Activated CD4-positive, alpha-beta T cell treated with anti-CD3 and anti-CD28 coated beads, Interleukin-2, amount 50 U/mL, for 16 hours (primary cell): Measurements from ENCODE around the gene YES1.
"Not testable (repeated sequence)": the region's sequence is repeated elsewhere in the genome, so short reads cannot be mapped to it uniquely, and the experiment has no call there.

Experiments
- DNase-seq: peaks from one replicate; pipeline ENCODE4 v3.0.0-alpha.2; 2020

Gene YES1

DNA sequence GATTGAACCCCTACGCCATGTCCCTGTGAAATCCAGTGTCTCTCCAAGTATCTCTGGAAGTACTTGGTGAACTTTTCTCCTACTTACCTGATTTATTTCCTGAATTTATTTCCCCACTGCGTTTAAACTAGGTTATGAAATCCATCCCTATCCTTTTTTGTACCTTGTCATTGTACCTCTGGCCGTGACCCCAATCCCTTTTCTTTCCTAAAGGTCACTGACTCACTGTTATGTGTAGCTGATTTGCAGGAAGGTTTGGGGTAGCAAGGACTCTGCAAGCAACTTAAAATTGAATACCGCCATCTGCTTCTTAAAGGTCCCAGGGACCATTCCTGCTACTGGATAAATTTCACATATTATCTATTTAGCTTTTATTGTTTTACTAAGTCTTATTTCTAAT lies 95.0 kb downstream of the YES1 start:
- DNase-seq: no peak

DNA sequence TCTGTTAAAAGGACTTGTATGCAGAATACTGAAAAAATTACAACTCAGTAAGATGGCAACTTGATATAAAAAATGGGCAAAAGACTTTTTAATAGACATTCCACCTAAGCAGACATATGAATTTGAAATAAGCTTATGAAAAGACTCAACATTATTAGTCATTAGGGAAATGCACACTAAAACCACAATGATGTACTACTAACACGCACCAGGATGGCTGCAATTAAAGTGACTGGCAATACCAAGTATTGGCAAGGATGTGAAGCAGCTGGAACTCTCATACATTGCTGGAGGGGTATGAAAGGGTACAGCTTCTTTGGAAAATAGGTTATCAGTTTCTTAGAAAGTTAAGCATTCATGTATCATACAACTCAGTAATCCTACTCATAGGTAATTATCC lies 96.4 kb downstream of the YES1 start:
- DNase-seq: peak; percentile 67

- DNase-seq: no peak
Observed at GRCh38 chr18:713135-713490, 98.9 kb downstream of the YES1 start.

- peak; percentile 92 for DNase-seq
Observed at GRCh38 chr18:712401-713134, 99.5 kb downstream of the YES1 start, which contains the start of gene ENOSF1. Gene ENOSF1 (minus strand): TSS chr18:712630. CDS start chr18:712587, 43 bp downstream.

DNA sequence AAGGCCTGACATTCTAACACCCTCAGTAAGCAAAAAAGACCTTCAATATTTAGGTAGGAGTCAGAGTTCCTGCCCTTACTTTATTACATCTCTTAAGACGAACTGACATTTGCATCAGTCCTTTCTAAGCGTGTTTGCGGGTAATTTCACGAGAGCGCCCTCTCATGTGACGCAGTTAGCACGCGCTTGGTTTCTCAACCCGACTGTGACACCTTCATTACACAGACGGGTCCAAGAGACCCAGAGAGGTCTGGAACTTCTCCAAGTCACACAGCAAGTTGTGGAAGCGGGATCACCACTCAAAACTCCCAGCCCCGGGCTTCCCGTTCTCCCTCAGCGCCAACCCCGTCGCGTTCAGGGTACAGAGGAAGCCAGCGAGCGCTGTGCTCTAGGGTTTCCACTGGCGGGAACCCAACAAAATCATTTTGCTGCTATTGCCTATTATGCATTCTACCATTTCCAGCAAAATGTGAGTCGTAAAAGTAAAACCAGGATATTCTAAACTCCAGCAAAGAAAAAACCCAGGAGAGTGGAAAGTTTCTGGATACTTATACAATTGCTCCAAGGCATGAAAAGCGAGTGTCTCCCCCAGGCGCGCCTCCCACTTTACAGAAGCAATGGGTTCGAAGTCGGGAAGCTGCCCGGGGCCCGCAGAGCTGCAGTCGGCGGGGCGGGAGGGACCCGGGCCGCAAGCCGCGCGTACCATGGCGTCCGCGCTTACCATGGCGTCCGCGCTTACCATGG lies 100.2 kb downstream of the YES1 start:
- peak; percentile 86 for DNase-seq

DNA sequence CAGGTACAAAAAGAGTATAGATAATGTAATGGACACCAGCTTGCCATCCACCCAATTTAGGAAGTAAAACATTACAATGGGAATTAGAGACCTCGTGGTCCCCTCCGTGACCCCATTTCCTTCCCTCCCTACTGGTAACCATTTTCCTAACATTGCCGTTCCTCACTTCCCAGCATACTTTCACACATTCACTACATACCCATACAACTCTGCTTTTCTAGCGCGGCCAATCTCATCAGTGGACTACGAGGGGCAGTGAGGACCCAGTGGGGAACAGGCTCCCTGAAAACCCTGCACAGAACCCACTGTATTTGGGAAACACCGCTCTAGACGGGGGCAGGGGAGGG lies 100.8 kb downstream of the YES1 start:
- DNase-seq: no peak

DNA sequence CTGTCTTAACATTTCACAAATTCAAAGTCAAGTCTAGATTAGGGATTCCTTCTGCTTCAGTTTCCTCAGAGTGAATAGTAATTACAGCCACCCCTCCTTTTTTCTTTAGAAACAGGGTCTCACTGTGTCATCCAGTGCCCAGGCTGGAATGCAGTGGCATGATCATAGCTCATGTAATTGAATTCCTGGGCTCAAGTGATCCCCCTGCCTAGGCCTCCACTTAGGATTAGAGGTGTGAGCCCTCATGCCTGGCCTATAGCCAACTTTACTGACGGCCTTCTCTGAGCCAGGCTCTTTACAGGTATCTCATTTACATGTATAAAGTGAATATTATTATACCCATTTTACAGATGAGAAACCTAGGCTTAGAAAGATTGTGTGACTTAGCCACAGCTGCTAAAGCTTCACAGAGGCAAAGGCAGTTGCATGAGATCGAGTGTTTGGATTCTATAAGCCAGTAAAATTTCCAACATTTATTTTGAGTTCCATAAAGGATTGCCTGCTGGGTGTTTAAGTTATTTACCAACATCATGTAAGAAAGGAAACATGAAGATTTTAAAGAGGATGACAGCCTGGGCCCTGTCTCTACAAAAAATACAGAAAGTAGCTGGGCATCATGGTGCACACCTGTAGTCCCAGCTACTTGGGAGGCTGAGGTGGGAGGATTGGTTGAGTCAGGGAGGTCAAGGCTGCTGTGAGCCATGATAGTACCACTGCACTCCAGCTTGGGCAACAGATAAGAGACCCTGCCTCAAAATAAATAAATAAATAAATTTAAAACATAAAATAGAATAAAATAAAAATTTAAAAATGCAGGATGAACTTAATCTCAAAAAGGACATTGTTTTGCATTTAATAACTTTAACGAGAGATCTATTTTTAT lies 101.4 kb downstream of the YES1 start:
- no peak for DNase-seq

GRCh38 chr18:709771-710170 lies 102.3 kb downstream of the YES1 start:
- no peak for DNase-seq

GRCh38 chr18:708096-708495 lies 103.9 kb downstream of the YES1 start:
- DNase-seq: no peak

DNA sequence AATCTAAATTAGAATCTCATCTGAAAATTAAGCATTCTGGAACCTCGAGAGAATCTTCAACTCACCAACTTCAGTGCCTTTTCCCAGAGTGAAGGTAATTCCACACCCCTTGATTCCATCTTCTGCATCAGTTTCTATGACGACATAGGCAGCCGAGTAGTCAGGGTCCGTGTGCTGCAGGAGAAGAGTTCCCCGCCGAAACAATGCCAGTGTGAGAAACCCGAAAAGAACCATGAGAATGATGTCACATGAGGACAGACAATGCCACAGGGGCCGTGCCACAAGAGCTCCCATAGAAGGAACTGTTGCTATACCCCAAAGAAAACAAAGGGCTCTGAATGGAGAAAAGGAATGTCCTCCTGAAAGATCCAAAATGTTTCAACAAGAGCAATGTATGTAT lies 105.6 kb downstream of the YES1 start:
- no peak for DNase-seq

DNA sequence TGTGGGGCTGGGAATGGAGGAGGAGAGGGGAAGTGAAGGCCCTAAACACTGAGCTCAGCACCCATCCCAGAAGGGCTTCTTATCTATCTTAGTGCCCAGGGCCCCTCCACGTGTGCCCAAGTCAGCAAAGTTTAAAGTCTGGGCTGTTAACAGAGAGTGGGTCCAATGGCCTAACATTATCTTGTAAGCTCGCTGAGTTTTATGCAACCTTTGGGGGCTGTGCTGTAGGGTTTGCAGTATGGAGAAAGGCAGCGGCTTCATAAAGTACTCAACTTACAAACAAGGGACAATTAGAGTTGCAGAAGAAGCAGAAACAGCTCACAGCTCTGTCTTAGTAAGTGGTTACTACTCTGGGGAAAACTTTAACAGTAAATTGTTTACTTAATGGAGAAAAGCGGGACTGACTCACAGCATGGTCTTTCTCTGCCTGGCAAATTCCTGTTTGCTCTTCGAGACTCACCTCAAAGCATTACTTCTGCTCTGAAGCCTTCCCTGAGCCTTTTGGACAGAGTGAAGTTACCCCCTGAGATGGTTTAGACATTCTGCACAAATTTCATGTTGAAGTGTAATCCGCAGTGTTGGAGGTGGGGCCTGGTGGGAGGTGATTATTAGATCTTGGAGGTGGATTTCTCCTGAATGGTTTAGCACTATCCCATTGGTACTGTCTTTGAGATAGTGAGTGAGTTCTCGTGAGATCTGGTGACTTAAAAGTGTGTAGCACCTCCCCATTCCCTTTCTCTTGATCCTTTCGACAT lies 108.7 kb downstream of the YES1 start:
- no peak for DNase-seq

- no peak for DNase-seq
Observed at GRCh38 chr18:697800-698199, 114.2 kb downstream of the YES1 start.

GRCh38 chr18:697012-697411 lies 115.0 kb downstream of the YES1 start:
- no peak for DNase-seq

GRCh38 chr18:693466-694187 lies 118.4 kb downstream of the YES1 start:
- DNase-seq: no peak

- no peak for DNase-seq
Observed at GRCh38 chr18:692824-693223, 119.2 kb downstream of the YES1 start.

DNA sequence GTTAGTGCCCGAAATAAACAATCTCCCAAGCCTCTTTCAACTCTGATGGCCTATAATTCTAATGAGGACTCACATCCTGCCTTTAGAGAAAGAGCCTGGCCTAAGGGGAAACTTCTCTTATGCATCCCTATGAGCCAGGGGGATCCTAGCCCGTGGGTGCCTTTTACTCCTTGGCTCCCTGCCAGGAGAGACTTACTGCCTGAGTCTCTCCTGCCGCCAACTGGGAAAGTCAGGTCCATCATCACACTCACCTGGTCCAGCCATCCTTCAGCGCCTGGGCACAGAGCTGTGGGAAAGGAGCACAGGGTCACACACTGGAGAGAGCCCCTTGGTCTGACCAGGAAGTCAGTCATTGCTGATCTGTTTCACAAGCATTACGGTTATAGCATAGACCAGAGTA lies 123.7 kb downstream of the YES1 start:
- no peak for DNase-seq

- no peak for DNase-seq
Observed at GRCh38 chr18:686339-687111, 125.5 kb downstream of the YES1 start.

GRCh38 chr18:685438-685837 lies 126.6 kb downstream of the YES1 start:
- DNase-seq: no peak

GRCh38 chr18:683531-683930 lies 128.5 kb downstream of the YES1 start:
- no peak for DNase-seq

GRCh38 chr18:682833-683232 lies 129.2 kb downstream of the YES1 start:
- no peak for DNase-seq

DNA sequence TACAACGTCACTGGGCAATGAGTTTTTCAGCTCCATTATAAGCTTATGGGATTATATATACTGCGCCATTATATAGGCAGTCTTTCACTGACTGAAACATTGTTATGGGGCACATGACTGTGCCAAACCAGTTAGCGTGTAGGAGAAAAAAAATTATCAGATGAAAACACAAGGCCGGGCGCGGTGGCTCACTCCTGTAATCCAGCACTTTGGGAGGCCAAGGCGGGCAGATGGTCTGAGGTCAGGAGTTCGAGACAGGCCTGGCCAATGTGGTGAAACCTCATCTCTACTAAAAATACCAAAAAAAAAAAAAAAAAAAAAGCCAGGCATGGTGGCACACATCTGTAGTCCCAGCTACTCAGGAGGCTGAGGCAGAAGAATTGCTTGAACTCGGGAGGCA lies 129.6 kb downstream of the YES1 start:
- DNase-seq: not testable (repeated sequence)
